GM18511 (cell line): Measurements from ENCODE around the gene TMX1.
A peak's percentile ranks its signal among the peaks of the same experiment; 100 is the strongest.
"Not testable (repeated sequence)": the region's sequence is repeated elsewhere in the genome, so short reads cannot be mapped to it uniquely, and the experiment has no call there.

ENCODE experiments used
- ATAC-seq: cut with Tn5 transposase; IDR thresholded peaks from one replicate; pipeline ENCODE4 v1.9.1; 2021; ENCODE audit warnings: mild to moderate bottlenecking, moderate library complexity; ENCODE audit not compliant: unreplicated experiment

The TMX1 gene

GRCh38 chr14:51239813-51240803 is at the start of gene TMX1:
Gene TMX1, plus strand, starts transcription at chr14:51240247. Its CDS starts 46 bp downstream, at chr14:51240293.
- peak; percentile 87 for ATAC-seq

GRCh38 chr14:51201890-51202289 is 38.2 kb upstream of the TMX1 start:
- no peak for ATAC-seq

- peak; percentile 87 for ATAC-seq
Measured at GRCh38 chr14:51202914-51203665, 37.0 kb upstream of the TMX1 start.

- no peak for ATAC-seq
Measured at GRCh38 chr14:51203881-51204280, 36.2 kb upstream of the TMX1 start.

GRCh38 chr14:51205486-51205885 is 34.6 kb upstream of the TMX1 start:
- no peak for ATAC-seq

GRCh38 chr14:51206462-51206861 is 33.6 kb upstream of the TMX1 start:
- no peak for ATAC-seq

- ATAC-seq: no peak
Measured at GRCh38 chr14:51207621-51208020, 32.4 kb upstream of the TMX1 start.

- peak; percentile 52 for ATAC-seq
Measured at GRCh38 chr14:51208982-51209381, 31.1 kb upstream of the TMX1 start.

GRCh38 chr14:51209457-51209856 is 30.6 kb upstream of the TMX1 start:
- no peak for ATAC-seq

GRCh38 chr14:51210594-51210993 is 29.5 kb upstream of the TMX1 start:
- no peak for ATAC-seq

- no peak for ATAC-seq
Measured at GRCh38 chr14:51211149-51211548, 28.9 kb upstream of the TMX1 start.

- no peak for ATAC-seq
Measured at GRCh38 chr14:51216602-51217001, 23.4 kb upstream of the TMX1 start.

- ATAC-seq: no peak
Measured at GRCh38 chr14:51219473-51220448, 20.3 kb upstream of the TMX1 start.

GRCh38 chr14:51223463-51223862 is 16.6 kb upstream of the TMX1 start:
- ATAC-seq: not testable (repeated sequence)

- no peak for ATAC-seq
Measured at GRCh38 chr14:51224551-51224950, 15.5 kb upstream of the TMX1 start.

GRCh38 chr14:51225751-51226150 is 14.3 kb upstream of the TMX1 start:
- no peak for ATAC-seq

- no peak for ATAC-seq
Measured at GRCh38 chr14:51228391-51228790, 11.7 kb upstream of the TMX1 start.

GRCh38 chr14:51228890-51229289 is 11.2 kb upstream of the TMX1 start:
- no peak for ATAC-seq

- no peak for ATAC-seq
Measured at GRCh38 chr14:51236314-51236713, 3.7 kb upstream of the TMX1 start.

GRCh38 chr14:51240804-51241380 is 845 bp downstream of the TMX1 start:
- no peak for ATAC-seq
